Ishikawa (cell line): Measurements from ENCODE around the gene OS9.

Source experiments
- CEBPB ChIP-seq: IDR thresholded peaks from 2 replicates; pipeline ENCODE4 v1.6.1; 2012
- EGR1 ChIP-seq: IDR thresholded peaks from 2 replicates; pipeline ENCODE4 v1.6.1; 2012
- EP300 ChIP-seq: IDR thresholded peaks from 2 replicates; pipeline ENCODE4 v1.6.1; 2012; ENCODE audit warnings: borderline replicate concordance
- TCF12 ChIP-seq: IDR thresholded peaks from 2 replicates; pipeline ENCODE4 v1.6.1; 2012; ENCODE audit warnings: low read depth
- TF ChIP-seq, protein P1 (sequence below): IDR thresholded peaks from 2 replicates; pipeline ENCODE4 v1.6.1; 2012
- TF ChIP-seq, protein P2 (sequence below): IDR thresholded peaks from 2 replicates; pipeline ENCODE4 v1.6.1; 2012
- TF ChIP-seq, protein P3 (sequence below): IDR thresholded peaks from 2 replicates; pipeline ENCODE4 v1.6.1; 2012; ENCODE audit warnings: low read depth, mild to moderate bottlenecking

DNA sequence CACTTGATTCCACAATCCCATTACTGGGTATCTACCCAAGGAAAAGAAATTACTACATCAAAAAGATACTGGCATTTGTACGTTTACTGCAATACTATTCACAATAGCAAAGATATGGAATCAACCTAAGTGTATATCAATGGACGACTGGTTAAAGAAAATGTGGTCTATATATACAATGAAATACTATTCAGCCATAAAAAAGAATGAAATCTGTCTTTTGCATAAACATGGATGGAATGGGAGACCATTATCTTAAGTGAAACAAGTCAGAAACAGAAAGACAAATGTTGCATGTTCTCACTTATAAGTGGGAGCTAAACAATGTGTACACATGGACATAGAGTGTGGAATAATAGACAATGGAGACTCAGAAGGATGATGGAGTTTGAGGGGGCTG is 5.0 kb upstream of the OS9 start:
- TF ChIP-seq, protein P1, sequence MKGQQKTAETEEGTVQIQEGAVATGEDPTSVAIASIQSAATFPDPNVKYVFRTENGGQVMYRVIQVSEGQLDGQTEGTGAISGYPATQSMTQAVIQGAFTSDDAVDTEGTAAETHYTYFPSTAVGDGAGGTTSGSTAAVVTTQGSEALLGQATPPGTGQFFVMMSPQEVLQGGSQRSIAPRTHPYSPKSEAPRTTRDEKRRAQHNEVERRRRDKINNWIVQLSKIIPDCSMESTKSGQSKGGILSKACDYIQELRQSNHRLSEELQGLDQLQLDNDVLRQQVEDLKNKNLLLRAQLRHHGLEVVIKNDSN, result no peak
- TF ChIP-seq CEBPB, result no peak
- TF ChIP-seq, protein P2, sequence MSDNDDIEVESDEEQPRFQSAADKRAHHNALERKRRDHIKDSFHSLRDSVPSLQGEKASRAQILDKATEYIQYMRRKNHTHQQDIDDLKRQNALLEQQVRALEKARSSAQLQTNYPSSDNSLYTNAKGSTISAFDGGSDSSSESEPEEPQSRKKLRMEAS, result no peak
- TF ChIP-seq EP300, result no peak
- TF ChIP-seq EGR1, result no peak
- no peak for TF ChIP-seq TCF12
- TF ChIP-seq, protein P3, sequence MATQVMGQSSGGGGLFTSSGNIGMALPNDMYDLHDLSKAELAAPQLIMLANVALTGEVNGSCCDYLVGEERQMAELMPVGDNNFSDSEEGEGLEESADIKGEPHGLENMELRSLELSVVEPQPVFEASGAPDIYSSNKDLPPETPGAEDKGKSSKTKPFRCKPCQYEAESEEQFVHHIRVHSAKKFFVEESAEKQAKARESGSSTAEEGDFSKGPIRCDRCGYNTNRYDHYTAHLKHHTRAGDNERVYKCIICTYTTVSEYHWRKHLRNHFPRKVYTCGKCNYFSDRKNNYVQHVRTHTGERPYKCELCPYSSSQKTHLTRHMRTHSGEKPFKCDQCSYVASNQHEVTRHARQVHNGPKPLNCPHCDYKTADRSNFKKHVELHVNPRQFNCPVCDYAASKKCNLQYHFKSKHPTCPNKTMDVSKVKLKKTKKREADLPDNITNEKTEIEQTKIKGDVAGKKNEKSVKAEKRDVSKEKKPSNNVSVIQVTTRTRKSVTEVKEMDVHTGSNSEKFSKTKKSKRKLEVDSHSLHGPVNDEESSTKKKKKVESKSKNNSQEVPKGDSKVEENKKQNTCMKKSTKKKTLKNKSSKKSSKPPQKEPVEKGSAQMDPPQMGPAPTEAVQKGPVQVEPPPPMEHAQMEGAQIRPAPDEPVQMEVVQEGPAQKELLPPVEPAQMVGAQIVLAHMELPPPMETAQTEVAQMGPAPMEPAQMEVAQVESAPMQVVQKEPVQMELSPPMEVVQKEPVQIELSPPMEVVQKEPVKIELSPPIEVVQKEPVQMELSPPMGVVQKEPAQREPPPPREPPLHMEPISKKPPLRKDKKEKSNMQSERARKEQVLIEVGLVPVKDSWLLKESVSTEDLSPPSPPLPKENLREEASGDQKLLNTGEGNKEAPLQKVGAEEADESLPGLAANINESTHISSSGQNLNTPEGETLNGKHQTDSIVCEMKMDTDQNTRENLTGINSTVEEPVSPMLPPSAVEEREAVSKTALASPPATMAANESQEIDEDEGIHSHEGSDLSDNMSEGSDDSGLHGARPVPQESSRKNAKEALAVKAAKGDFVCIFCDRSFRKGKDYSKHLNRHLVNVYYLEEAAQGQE, result no peak
